ENCODE results near the gene DYSF. TPM values are rescaled to one million over a fixed set of nuclear protein-coding genes. Genes with fewer than 3 reads are reported as not detected.
A peak's percentile ranks its signal among the peaks of the same experiment; 100 is the strongest.

DYSF gene
- total RNA-seq, 1 donor = 3.5 TPM

DNA sequence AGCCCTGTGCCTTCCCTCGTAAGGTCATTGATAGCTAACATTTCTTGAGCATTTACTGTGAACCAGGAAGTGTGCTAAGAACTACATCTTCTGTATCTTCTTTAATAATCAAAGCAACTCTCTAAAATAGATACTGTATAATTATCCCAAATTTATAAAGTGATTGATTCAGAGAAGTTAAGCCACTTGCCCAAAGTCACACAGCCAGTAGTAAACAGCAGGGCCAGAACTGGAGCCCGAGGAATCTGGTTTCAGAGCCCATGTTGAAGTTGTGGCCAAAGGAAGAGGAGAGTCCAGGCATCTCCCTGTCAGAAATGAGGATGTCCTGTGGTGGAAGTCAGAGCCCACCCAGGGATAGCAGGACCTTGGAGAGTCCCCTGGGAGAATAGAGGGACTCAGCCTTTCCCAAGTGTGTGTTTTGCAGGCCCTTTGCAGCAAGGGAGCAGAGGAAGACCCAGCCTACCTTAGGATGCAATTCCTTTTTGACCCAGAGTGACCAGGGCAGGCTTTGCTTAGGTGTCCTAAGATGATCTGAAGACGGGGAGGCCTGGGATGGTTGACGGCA is 134.2 kb downstream of the DYSF start:
- no peak overlapping the region for H3K4me3 ChIP-seq (ENCODE audit: low read depth, low read length)
- TF ChIP-seq, protein P1, sequence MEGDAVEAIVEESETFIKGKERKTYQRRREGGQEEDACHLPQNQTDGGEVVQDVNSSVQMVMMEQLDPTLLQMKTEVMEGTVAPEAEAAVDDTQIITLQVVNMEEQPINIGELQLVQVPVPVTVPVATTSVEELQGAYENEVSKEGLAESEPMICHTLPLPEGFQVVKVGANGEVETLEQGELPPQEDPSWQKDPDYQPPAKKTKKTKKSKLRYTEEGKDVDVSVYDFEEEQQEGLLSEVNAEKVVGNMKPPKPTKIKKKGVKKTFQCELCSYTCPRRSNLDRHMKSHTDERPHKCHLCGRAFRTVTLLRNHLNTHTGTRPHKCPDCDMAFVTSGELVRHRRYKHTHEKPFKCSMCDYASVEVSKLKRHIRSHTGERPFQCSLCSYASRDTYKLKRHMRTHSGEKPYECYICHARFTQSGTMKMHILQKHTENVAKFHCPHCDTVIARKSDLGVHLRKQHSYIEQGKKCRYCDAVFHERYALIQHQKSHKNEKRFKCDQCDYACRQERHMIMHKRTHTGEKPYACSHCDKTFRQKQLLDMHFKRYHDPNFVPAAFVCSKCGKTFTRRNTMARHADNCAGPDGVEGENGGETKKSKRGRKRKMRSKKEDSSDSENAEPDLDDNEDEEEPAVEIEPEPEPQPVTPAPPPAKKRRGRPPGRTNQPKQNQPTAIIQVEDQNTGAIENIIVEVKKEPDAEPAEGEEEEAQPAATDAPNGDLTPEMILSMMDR (IDR thresholded peaks at IDR 0.05; ENCODE audit: insufficient read depth, low read depth, low read length) = no peak
- DNase-seq (ENCODE audit: low read depth) = no peak

DNA sequence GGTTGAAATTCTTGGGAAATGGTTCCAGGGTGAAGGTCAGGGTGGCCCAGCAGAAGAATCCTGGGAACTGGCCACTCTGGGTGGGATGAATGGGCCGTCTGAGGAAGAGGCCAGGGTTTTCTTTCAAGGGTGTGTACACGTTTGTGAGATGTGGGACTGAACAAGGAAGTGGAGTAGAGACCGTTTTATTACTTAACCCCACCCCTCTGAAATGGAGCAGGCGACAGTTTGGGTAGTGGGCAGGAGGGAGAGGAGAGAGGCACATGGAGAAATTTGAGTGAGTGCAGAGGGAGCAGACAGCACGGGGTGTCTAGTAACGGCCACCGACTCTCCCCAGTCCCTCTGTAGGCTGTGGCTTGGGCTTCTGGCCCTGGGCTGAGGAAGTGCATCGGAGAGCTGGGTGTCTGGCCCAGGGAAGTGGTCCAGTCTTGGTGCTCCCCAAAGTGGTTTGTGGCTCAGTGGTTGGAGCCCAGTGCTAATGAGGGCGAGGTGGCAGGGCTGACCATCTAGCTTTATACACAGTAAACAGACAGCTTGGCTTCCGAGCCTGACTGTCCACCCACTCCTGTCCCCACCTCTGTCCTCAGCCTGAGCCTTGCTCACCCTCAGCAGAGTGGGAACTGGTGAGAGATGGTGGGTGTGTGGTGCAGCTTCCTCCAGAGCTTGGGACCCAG is 135.3 kb downstream of the DYSF start:
- DNase-seq (ENCODE audit: low read depth) = no peak
- H3K4me3 ChIP-seq (ENCODE audit: low read depth, low read length) = no peak overlapping the region
- TF ChIP-seq, protein P1 (IDR thresholded peaks at IDR 0.05; ENCODE audit: insufficient read depth, low read depth, low read length) = no peak

DNA sequence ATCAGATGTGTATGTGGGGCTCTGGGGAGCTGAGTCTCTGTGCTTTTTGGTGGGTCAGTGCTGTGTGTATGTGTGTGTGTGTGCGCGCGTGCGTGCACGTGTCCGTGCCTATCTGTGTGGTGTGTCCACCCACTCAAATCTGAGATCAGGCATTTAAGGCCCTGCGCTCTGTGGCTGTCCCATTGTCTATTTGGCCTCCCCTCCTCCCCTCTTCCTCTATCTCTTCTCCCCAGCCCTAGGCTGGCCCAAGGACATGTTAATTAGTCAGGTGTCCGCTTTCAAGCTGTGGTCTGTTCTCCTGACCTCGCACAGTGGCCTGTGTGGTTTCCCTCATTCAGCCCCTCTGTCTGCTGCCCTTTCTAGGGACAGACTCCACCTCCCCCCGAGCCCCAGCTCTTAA is 136.4 kb downstream of the DYSF start:
- H3K4me3 ChIP-seq (ENCODE audit: low read depth, low read length) = no peak overlapping the region
- TF ChIP-seq, protein P1 (IDR thresholded peaks at IDR 0.05; ENCODE audit: insufficient read depth, low read depth, low read length) = no peak
- DNase-seq (ENCODE audit: low read depth) = no peak

DNA sequence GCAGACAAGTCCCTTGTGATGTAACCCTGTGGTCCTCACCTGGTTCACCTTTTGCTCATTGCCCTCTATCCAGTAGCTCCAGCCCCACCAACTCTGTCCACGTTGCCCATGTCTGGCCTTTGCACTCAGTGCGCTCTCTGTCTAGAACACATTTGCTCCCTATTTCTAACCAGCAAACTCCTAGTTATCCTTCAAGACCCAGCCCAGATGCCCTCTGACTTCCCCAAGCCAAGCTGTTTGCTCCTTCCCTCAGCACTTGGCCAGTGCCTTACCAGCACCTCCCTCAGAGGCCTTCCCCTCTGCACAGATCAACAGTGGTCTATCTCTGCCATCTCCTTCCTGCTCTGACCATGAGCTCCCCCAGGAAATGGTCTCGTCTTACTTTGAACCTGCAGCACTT is 137.7 kb downstream of the DYSF start:
- TF ChIP-seq, protein P1 (IDR thresholded peaks at IDR 0.05; ENCODE audit: insufficient read depth, low read depth, low read length) = no peak
- no peak overlapping the region for H3K4me3 ChIP-seq (ENCODE audit: low read depth, low read length)
- no peak for DNase-seq (ENCODE audit: low read depth)

DNA sequence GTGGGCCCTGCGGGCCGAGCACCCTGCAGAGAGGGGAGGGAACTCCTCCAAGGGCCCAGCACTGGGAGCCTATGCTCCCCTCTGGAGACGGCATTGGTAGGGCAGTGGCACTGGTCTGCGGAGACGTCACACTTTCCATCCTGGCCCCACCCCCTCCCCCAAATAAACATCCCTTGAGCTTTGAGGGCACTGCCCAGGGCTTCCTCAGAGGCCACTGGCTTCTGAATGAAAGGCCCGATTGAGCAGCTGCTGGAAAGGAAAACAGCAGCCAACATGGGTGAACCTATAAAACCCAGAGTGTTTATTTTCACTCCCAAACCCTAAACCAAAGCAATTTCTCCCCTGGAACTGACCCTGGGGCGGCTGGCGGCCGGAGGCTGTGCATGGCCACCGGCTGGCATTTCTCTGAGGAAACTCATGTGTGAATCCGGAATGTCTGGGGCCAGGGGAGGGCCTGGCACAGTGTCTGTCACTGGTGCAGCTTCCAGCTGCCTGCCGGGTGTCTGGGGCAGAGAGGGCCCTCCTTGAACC is 138.9 kb downstream of the DYSF start:
- TF ChIP-seq, protein P1 (IDR thresholded peaks at IDR 0.05; ENCODE audit: insufficient read depth, low read depth, low read length) = no peak
- no peak overlapping the region for H3K4me3 ChIP-seq (ENCODE audit: low read depth, low read length)
- DNase-seq (ENCODE audit: low read depth) = peak; percentile 45

DNA sequence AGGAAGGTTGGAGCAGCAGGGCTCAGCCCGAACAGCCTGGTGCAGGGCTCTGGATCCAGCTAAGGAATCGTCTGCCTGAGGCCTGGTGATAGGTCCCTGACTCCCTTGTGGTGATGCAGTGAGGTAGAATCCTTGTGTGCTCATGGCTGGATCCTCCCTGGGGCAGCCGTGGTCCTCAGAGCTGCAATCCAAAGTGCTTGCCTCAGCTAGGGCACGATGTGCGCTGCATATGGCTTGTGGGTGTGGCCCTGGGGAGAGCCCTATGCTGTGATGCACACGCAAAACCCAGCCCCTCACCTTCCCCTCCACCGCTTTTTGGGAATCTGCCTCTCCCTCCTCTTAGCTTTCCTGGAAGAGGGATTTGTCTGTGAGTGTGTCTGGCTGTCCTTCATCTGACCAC is 142.2 kb downstream of the DYSF start:
- TF ChIP-seq, protein P1 (IDR thresholded peaks at IDR 0.05; ENCODE audit: insufficient read depth, low read depth, low read length) = no peak
- no peak for DNase-seq (ENCODE audit: low read depth)
- no peak overlapping the region for H3K4me3 ChIP-seq (ENCODE audit: low read depth, low read length)
